Panc1 (cell line): ENCODE results near the gene PARD6B. TPM values are rescaled to one million over a fixed set of nuclear protein-coding genes. Genes with fewer than 3 reads are reported as not detected.

ENCODE experiments used
- ATAC-seq: fragments of 200-7000 bp; cut with Tn5 transposase; 2 replicates; pipeline ENCODE4 v1.9.1; 2020; ENCODE audit warnings: mild to moderate bottlenecking, moderate library complexity
- BruUV-seq: library from RNA; stranded (reverse); fragments of 400-500 nt; replicated peaks from 2 replicates; lab custom pipeline; 2021; lab: Mats Ljungman, UMichigan
- CTCF ChIA-PET: fragments of 300-600 bp; sonication (Branson Sonifier 250); formaldehyde crosslinking; loops from one replicate; lab custom pipeline; 2022; ENCODE audit warnings: antibody characterized with exemption; lab: Charles Lee
- POLR2A ChIA-PET: fragments of 300-600 bp; sonication (Branson Sonifier 250); formaldehyde crosslinking; loops from one replicate; lab custom pipeline; 2022; ENCODE audit warnings: antibody characterized with exemption; lab: Charles Lee
- DNase-seq: peaks from one replicate; pipeline ENCODE4 v3.0.0-alpha.2; 2010; ENCODE audit warnings: low read depth, low spot score
- H3K27ac ChIP-seq: 2 replicates; pipeline ENCODE4 v1.5.1; 2011; ENCODE audit warnings: mild to moderate bottlenecking, low read length, inconsistent platforms
- H3K27me3 ChIP-seq: fragments of 200-500 bp; sonication (Bioruptor generic); 2 replicates; pipeline ENCODE4 v1.6.0; 2014; ENCODE audit warnings: low read length, inconsistent platforms; ENCODE audit not compliant: control insufficient read depth, insufficient read depth
- H3K36me3 ChIP-seq: fragments of 200-500 bp; sonication (Bioruptor generic); 2 replicates; pipeline ENCODE4 v1.5.1; 2014; ENCODE audit warnings: inconsistent platforms, mild to moderate bottlenecking, low read length, moderate library complexity; ENCODE audit not compliant: control insufficient read depth, insufficient read depth
- H3K4me1 ChIP-seq: 2 replicates; pipeline ENCODE4 v1.5.1; 2011; ENCODE audit warnings: inconsistent platforms, mild to moderate bottlenecking, low read length, moderate library complexity; ENCODE audit not compliant: control insufficient read depth, insufficient read depth
- H3K4me3 ChIP-seq, 2 experiments: 2 replicates each; pipeline ENCODE4 v1.5.1; 2011 to 2012; ENCODE audit warnings: low read depth in 2 of 2, low read length in 2 of 2, mild to moderate bottlenecking in 2 of 2, inconsistent platforms in 1 of 2, moderate library complexity in 1 of 2
- H3K9me3 ChIP-seq: fragments of 200-500 bp; sonication (Bioruptor generic); 2 replicates; pipeline ENCODE4 v1.5.1; 2014; ENCODE audit warnings: low read depth, mild to moderate bottlenecking, inconsistent platforms, low read length, moderate library complexity; ENCODE audit not compliant: control insufficient read depth, insufficient read depth
- CTCF ChIP-seq: fragments of 450-650 bp; IDR thresholded peaks from 2 replicates; pipeline ENCODE4 v1.5.1; 2017; ENCODE audit warnings: mild to moderate bottlenecking
- POLR2AphosphoS5 ChIP-seq: IDR thresholded peaks from 2 replicates; pipeline ENCODE4 v1.6.1; 2012; ENCODE audit warnings: mild to moderate bottlenecking, low read depth, low read length, moderate library complexity
- REST ChIP-seq, 2 experiments: IDR thresholded peaks; 2 replicates each; pipeline ENCODE4 v1.6.1; 2011 to 2012; ENCODE audit warnings: low read depth in 2 of 2, control low read depth in 1 of 2, low read length in 1 of 2, mild to moderate bottlenecking in 1 of 2, moderate library complexity in 1 of 2; ENCODE audit not compliant: insufficient read depth in 1 of 2
- SIN3A ChIP-seq: IDR thresholded peaks from 2 replicates; pipeline ENCODE4 v1.6.1; 2012; ENCODE audit warnings: low read depth, mild to moderate bottlenecking, low read length, moderate library complexity, borderline replicate concordance; ENCODE audit not compliant: insufficient read depth
- TCF7L2 ChIP-seq: IDR thresholded peaks from 2 replicates; pipeline ENCODE4 v1.6.1; 2011; ENCODE audit warnings: mild to moderate bottlenecking, low read depth, low read length, inconsistent platforms
- in situ Hi-C: cut with HindIII; loops from 2 replicates; pipeline ENCODE4 v1.10.0; 2016; ENCODE audit warnings: low sequenced_read_pairs, low pct_unique_long_range_greater_than_20kb
- intact Hi-C: fragments of 100-400 bp; cut with micrococcal nuclease; formaldehyde crosslinking; loops from one replicate; pipeline ENCODE4 v1.10.0; 2022; ENCODE audit not compliant: unreplicated experiment
- total RNA-seq: library from RNA; stranded (reverse); gene quantifications from one replicate; pipeline ENCODE4 v1.2.1, GENCODE V29; 2021; ENCODE audit not compliant: unreplicated experiment

Gene PARD6B
- total RNA-seq, 1 experiment from 2014 or later: 132 TPM

GRCh38 chr20:50727792-50728485 is 3.4 kb upstream of the PARD6B start:
- TF ChIP-seq TCF7L2 (peak; percentile 49), POLR2AphosphoS5 (peak; percentile 19; the same call in 1 of the 2 replicates), CTCF (no peak)
- H3K36me3 ChIP-seq: peaks cover 3% of the 10 kb centered on the region; the same call in 1 of the 2 replicates
- in situ Hi-C loops: no loop called here
- peak overlapping the region in 1 of 2 experiments; percentile 2; a peak in 1 of 4 replicates for H3K4me3 ChIP-seq
- intact Hi-C loops: loop anchor here (2.0 to 10.0 kb wide), 2 partner anchors 37 to 53 kb away; partner anchors contain the start of gene RIPOR3
- peaks cover 69% of the 10 kb centered on the region for H3K4me1 ChIP-seq
- no peaks in the 10 kb centered on the region for H3K9me3 ChIP-seq
- ChIA-PET CTCF (interaction anchor here (0.6 to 1.8 kb wide), 6 partner anchors 24 to 102 kb away, joined by 3 to 6 read pairs (median 4); no protein-coding TSS in a partner anchor), POLR2A (interaction anchor here (0.6 to 1.2 kb wide), 3 partner anchors 37 to 1013 kb away, joined by 3 to 4 read pairs (median 4); no protein-coding TSS in a partner anchor)
- peak overlapping the region; percentile 100 for H3K27ac ChIP-seq
- no TSS peak for BruUV-seq
- DNase-seq (no peak), ATAC-seq (no peak)
- H3K27me3 ChIP-seq: no peaks in the 10 kb centered on the region

GRCh38 chr20:50728486-50728980 is 2.8 kb upstream of the PARD6B start:
- no peak overlapping the region for H3K4me3 ChIP-seq
- in situ Hi-C loops: no loop called here
- peaks cover 69% of the 10 kb centered on the region for H3K4me1 ChIP-seq
- peaks cover 3% of the 10 kb centered on the region; the same call in 1 of the 2 replicates for H3K36me3 ChIP-seq
- TF ChIP-seq POLR2AphosphoS5 (no peak), CTCF (no peak), SIN3A (no peak), TCF7L2 (no peak), REST (IDR thresholded peaks at IDR 0.05; ENCODE audit: insufficient read depth in 1 of 2, low read depth in 2 of 2, low read length in 1 of 2) (no peak)
- ATAC-seq: no peak
- peak overlapping the region; percentile 100 for H3K27ac ChIP-seq
- H3K9me3 ChIP-seq: no peaks in the 10 kb centered on the region
- intact Hi-C loops: loop anchor here (2.0 to 10.0 kb wide), 2 partner anchors 38 to 54 kb away; partner anchors contain the start of gene RIPOR3
- POLR2A ChIA-PET: interaction anchor here (0.6 to 1.2 kb wide), 3 partner anchors 38 to 1012 kb away, joined by 3 to 4 read pairs (median 4); no protein-coding TSS in a partner anchor
- no TSS peak for BruUV-seq
- DNase-seq: no peak
- H3K27me3 ChIP-seq: no peaks in the 10 kb centered on the region
- CTCF ChIA-PET: interaction anchor here (0.6 to 1.8 kb wide), 6 partner anchors 21 to 92 kb away, joined by 3 to 5 read pairs (median 3); no protein-coding TSS in a partner anchor
